ENCODE results near the gene FZD4.

- TF ChIP-seq CTCF (IDR thresholded peaks at IDR 0.05; ENCODE audit: poor library complexity, severe bottlenecking) (no peak), EZH2 (IDR thresholded peaks at IDR 0.05; ENCODE audit: borderline replicate concordance, insufficient read depth, low read length, poor library complexity, severe bottlenecking) (no peak), MXI1 (conservative IDR thresholded peaks at IDR 0.05; ENCODE audit: poor library complexity, severe bottlenecking) (no peak), POLR2AphosphoS5 (IDR thresholded peaks at IDR 0.05) (no peak)
Measured at GRCh38 chr11:86930957-86931547, 24.1 kb downstream of the FZD4 start.
